GM23338 (cell line): ENCODE results near the gene TTC33.

Experiments used
- EZH2 ChIP-seq: fragments of 200-600 bp; sonication (generic); IDR thresholded peaks from one replicate; pipeline ENCODE4 v1.8.0; 2017; ENCODE audit warnings: antibody characterized with exemption, mild to moderate bottlenecking, low read depth; ENCODE audit not compliant: unreplicated experiment
- POLR2AphosphoS5 ChIP-seq: IDR thresholded peaks from 2 replicates; pipeline ENCODE4 v1.6.1; 2016; ENCODE audit warnings: antibody characterized with exemption, low read depth

- TF ChIP-seq POLR2AphosphoS5 (no peak), EZH2 (no peak)
Measured at GRCh38 chr5:40521925-40522324, 233.8 kb downstream of the TTC33 start.
